Ishikawa (cell line): ENCODE measurements around the gene STK36.

Source experiments
- CEBPB ChIP-seq: IDR thresholded peaks from 2 replicates; pipeline ENCODE4 v1.6.1; 2012
- CREB1 ChIP-seq: IDR thresholded peaks from 2 replicates; pipeline ENCODE4 v1.6.1; 2012; ENCODE audit warnings: low read depth
- EGR1 ChIP-seq: IDR thresholded peaks from 2 replicates; pipeline ENCODE4 v1.6.1; 2012
- EP300 ChIP-seq: IDR thresholded peaks from 2 replicates; pipeline ENCODE4 v1.6.1; 2012; ENCODE audit warnings: borderline replicate concordance
- FOXM1 ChIP-seq: IDR thresholded peaks from 2 replicates; pipeline ENCODE4 v1.6.1; 2012; ENCODE audit warnings: low read depth, borderline replicate concordance
- MAX ChIP-seq: IDR thresholded peaks from 2 replicates; pipeline ENCODE4 v1.6.1; 2012
- NFIC ChIP-seq: IDR thresholded peaks from 2 replicates; pipeline ENCODE4 v1.6.1; 2012
- RAD21 ChIP-seq: IDR thresholded peaks from 2 replicates; pipeline ENCODE4 v1.6.1; 2012; ENCODE audit warnings: low read depth
- REST ChIP-seq: IDR thresholded peaks from 2 replicates; pipeline ENCODE4 v1.6.1; 2012; ENCODE audit warnings: low read depth, mild to moderate bottlenecking
- TAF1 ChIP-seq: IDR thresholded peaks from 2 replicates; pipeline ENCODE4 v1.6.1; 2012; ENCODE audit warnings: low read depth, mild to moderate bottlenecking
- TCF12 ChIP-seq: IDR thresholded peaks from 2 replicates; pipeline ENCODE4 v1.6.1; 2012; ENCODE audit warnings: low read depth
- TEAD4 ChIP-seq: IDR thresholded peaks from 2 replicates; pipeline ENCODE4 v1.6.1; 2012
- USF1 ChIP-seq: IDR thresholded peaks from 2 replicates; pipeline ENCODE4 v1.6.1; 2012
- YY1 ChIP-seq: IDR thresholded peaks from 2 replicates; pipeline ENCODE4 v1.6.1; 2012; ENCODE audit warnings: low read depth
- ZBTB7A ChIP-seq: IDR thresholded peaks from 2 replicates; pipeline ENCODE4 v1.6.1; 2012; ENCODE audit warnings: low read depth

Gene STK36

GRCh38 chr2:218662827-218663226, 9.1 kb upstream of the STK36 start:
- no peak for TF ChIP-seq TEAD4
- TF ChIP-seq MAX, result no peak
- no peak for TF ChIP-seq FOXM1
- no peak for TF ChIP-seq CREB1
- no peak for TF ChIP-seq ZBTB7A
- no peak for TF ChIP-seq NFIC
- no peak for TF ChIP-seq USF1
- no peak for TF ChIP-seq EP300
- TF ChIP-seq RAD21, result no peak
- TF ChIP-seq CEBPB, result no peak
- TF ChIP-seq YY1, result no peak

GRCh38 chr2:218663901-218664300, 8.0 kb upstream of the STK36 start:
- no peak for TF ChIP-seq RAD21
- TF ChIP-seq TEAD4, result no peak
- no peak for TF ChIP-seq TAF1
- TF ChIP-seq YY1, result no peak

GRCh38 chr2:218664653-218665052, 7.2 kb upstream of the STK36 start:
- TF ChIP-seq EGR1, result no peak
- no peak for TF ChIP-seq TAF1
- TF ChIP-seq CEBPB, result no peak
- TF ChIP-seq EP300, result no peak
- TF ChIP-seq USF1, result no peak
- no peak for TF ChIP-seq MAX
- no peak for TF ChIP-seq FOXM1
- no peak for TF ChIP-seq TCF12
- TF ChIP-seq TEAD4, result no peak
- TF ChIP-seq REST, result no peak
- TF ChIP-seq NFIC, result no peak
- no peak for TF ChIP-seq CREB1
- TF ChIP-seq ZBTB7A, result no peak

GRCh38 chr2:218671097-218671653, 711 bp upstream of the STK36 start:
- no peak for TF ChIP-seq EP300
- no peak for TF ChIP-seq ZBTB7A
- TF ChIP-seq USF1, result no peak
- TF ChIP-seq CREB1, result no peak
- TF ChIP-seq TAF1, result no peak
- TF ChIP-seq CEBPB, result no peak
- TF ChIP-seq EGR1, result no peak
- no peak for TF ChIP-seq MAX

- no peak for TF ChIP-seq TEAD4
- TF ChIP-seq CEBPB, result no peak
- no peak for TF ChIP-seq TAF1
- TF ChIP-seq ZBTB7A, result no peak
Measured at GRCh38 chr2:218679119-218679518, 7.2 kb downstream of the STK36 start.

- no peak for TF ChIP-seq RAD21
- no peak for TF ChIP-seq CEBPB
- no peak for TF ChIP-seq MAX
Measured at GRCh38 chr2:218680061-218680460, 8.2 kb downstream of the STK36 start.

GRCh38 chr2:218687400-218688060, 15.6 kb downstream of the STK36 start:
- 0 out of 2 replicates have a peak, but pooled peaks have one; percentile 26 for TF ChIP-seq MAX
- TF ChIP-seq RAD21, result peak; percentile 65
- TF ChIP-seq TEAD4, result peak; percentile 59
